Uterus (tissue), 4 donors: ENCODE results near the gene NECTIN1. TPM values are rescaled to one million over a fixed set of nuclear protein-coding genes. Genes with fewer than 3 reads are reported as not detected.

Experiments used
- DNase-seq, 2 donors: peaks; one replicate each; pipeline ENCODE4 v3.0.0-alpha.2; 2019 to 2020
- H3K27ac ChIP-seq, 2 donors: fragments of 200-600 bp; sonication (generic); 1 replicate in 1 of 2; 2 replicates in 1 of 2; pipeline ENCODE4 v1.5.1; 2016 to 2018
- H3K27me3 ChIP-seq, 2 donors: fragments of 200-600 bp; sonication (generic); one replicate each; pipeline ENCODE4 v1.5.1; 2018 to 2019; ENCODE audit warnings: control low read depth in 1 of 2
- H3K36me3 ChIP-seq, 2 donors: fragments of 200-600 bp; sonication (generic); one replicate each; pipeline ENCODE4 v1.5.1; 2019; ENCODE audit warnings: control low read depth in 1 of 2
- H3K4me1 ChIP-seq, 2 donors: fragments of 200-600 bp; sonication (generic); one replicate each; pipeline ENCODE4 v1.5.1; 2018 to 2019; ENCODE audit warnings: control low read depth in 1 of 2
- H3K4me3 ChIP-seq, 2 donors: fragments of 200-600 bp; sonication (generic); 1 replicate in 1 of 2; 2 replicates in 1 of 2; pipeline ENCODE4 v1.5.1; 2018 to 2019; ENCODE audit warnings: mild to moderate bottlenecking in 1 of 2
- H3K9me3 ChIP-seq, 2 donors: fragments of 200-600 bp; sonication (generic); one replicate each; pipeline ENCODE4 v1.5.1; 2019; ENCODE audit warnings: control low read depth in 1 of 2
- CTCF ChIP-seq, 4 experiments: fragments of 200-600 bp in 2 of 4; fragments of 450-650 bp in 2 of 4; sonication (generic) in 2 of 4; IDR thresholded peaks; one replicate each; pipeline ENCODE4 v1.5.1; 2016 to 2019; ENCODE audit warnings: antibody characterized with exemption in 4 of 4, mild to moderate bottlenecking in 2 of 4, moderate library complexity in 1 of 4
- POLR2A ChIP-seq, 2 donors: fragments of 450-650 bp; IDR thresholded peaks; one replicate each; pipeline ENCODE4 v1.6.1; 2016; ENCODE audit warnings: antibody characterized with exemption in 2 of 2, mild to moderate bottlenecking in 1 of 2, moderate library complexity in 1 of 2
- intact Hi-C: fragments of 100-400 bp; cut with DNase I; formaldehyde crosslinking; loops from one replicate; pipeline ENCODE4 v1.15.1; 2023; ENCODE audit warnings: low total_unique reads
- total RNA-seq, 4 donors: library from RNA; depleted of rRNA in 3 of 4; stranded (reverse); fragments of >200 nt in 3 of 4; gene quantifications; one replicate each; pipeline versions ENCODE4 v1.1.0 to v1.2.4, GENCODE V29; 2014 to 2023
- donor health status: DM: yes; HTN: yes; CAD: no.

Gene NECTIN1
- total RNA-seq, 4 donors from 2014 or later, result 1.3 to 10.6 (median 9.2) TPM; not detected in 1

GRCh38 chr11:119738059-119738439 lies 9.0 kb upstream of the NECTIN1 start:
- intact Hi-C loops, result no loop called here
- Histone ChIP-seq H3K27ac (no peak overlapping the region), H3K9me3 (no peaks in the 10 kb centered on the region), H3K4me3 (no peak overlapping the region), H3K27me3 (peaks cover 0 to 4% of the 10 kb centered on the region in 2 donors), H3K4me1 (no peaks in the 10 kb centered on the region), H3K36me3 (no peaks in the 10 kb centered on the region)
- DNase-seq, result no peak
- no peak for TF ChIP-seq POLR2A (IDR thresholded peaks at IDR 0.05)
- no peak for TF ChIP-seq CTCF (IDR thresholded peaks at IDR 0.05)

- Histone ChIP-seq H3K27me3 (peaks cover 0 to 4% of the 10 kb centered on the region in 2 donors), H3K36me3 (no peaks in the 10 kb centered on the region), H3K4me1 (no peaks in the 10 kb centered on the region), H3K4me3 (no peak overlapping the region), H3K9me3 (no peaks in the 10 kb centered on the region), H3K27ac (no peak overlapping the region)
- no peak for DNase-seq
- TF ChIP-seq CTCF (IDR thresholded peaks at IDR 0.05), result no peak
- no peak for TF ChIP-seq POLR2A (IDR thresholded peaks at IDR 0.05)
- intact Hi-C loops, result no loop called here
These were observed 8.5 kb upstream of the NECTIN1 start for GRCh38 chr11:119737366-119738058.

GRCh38 chr11:119734788-119735187 lies 5.8 kb upstream of the NECTIN1 start:
- Histone ChIP-seq H3K27ac (no peak overlapping the region), H3K4me1 (no peaks in the 10 kb centered on the region), H3K4me3 (no peak overlapping the region), H3K36me3 (no peaks in the 10 kb centered on the region), H3K9me3 (no peaks in the 10 kb centered on the region), H3K27me3 (no peaks in the 10 kb centered on the region)
- DNase-seq, result no peak
- no peak for TF ChIP-seq POLR2A (IDR thresholded peaks at IDR 0.05)
- TF ChIP-seq CTCF (IDR thresholded peaks at IDR 0.05), result no peak
- intact Hi-C loops, result no loop called here

GRCh38 chr11:119730789-119731386 lies 1.9 kb upstream of the NECTIN1 start:
- H3K27ac ChIP-seq, result no peak overlapping the region
- TF ChIP-seq CTCF (IDR thresholded peaks at IDR 0.05), result no peak
- no peak for TF ChIP-seq POLR2A (IDR thresholded peaks at IDR 0.05)
- H3K4me3 ChIP-seq, result no peak overlapping the region
- no peaks in the 10 kb centered on the region for H3K9me3 ChIP-seq
- peaks cover 0 to 8% of the 10 kb centered on the region in 2 donors for H3K4me1 ChIP-seq
- DNase-seq, result no peak
- intact Hi-C loops, result no loop called here
- H3K27me3 ChIP-seq, result no peaks in the 10 kb centered on the region
- H3K36me3 ChIP-seq, result no peaks in the 10 kb centered on the region

GRCh38 chr11:119729951-119730613 lies 1.1 kb upstream of the NECTIN1 start:
- DNase-seq, result peak; percentile 51 to 62
- H3K36me3 ChIP-seq, result no peaks in the 10 kb centered on the region
- no peak for TF ChIP-seq CTCF (IDR thresholded peaks at IDR 0.05)
- no peak for TF ChIP-seq POLR2A (IDR thresholded peaks at IDR 0.05)
- H3K27me3 ChIP-seq, result no peaks in the 10 kb centered on the region
- peaks cover 0 to 8% of the 10 kb centered on the region in 2 donors for H3K4me1 ChIP-seq
- no peaks in the 10 kb centered on the region for H3K9me3 ChIP-seq
- peak overlapping the region; percentile 84 to 89 for H3K27ac ChIP-seq
- peak overlapping the region; percentile 64 to 66 for H3K4me3 ChIP-seq
- intact Hi-C loops, result no loop called here
